Activated naive CD4-positive, alpha-beta T cell treated with anti-CD3 and anti-CD28 coated beads, Interleukin-2, amount 50 U/mL, for 72 hours (primary cell): ENCODE results near the gene RAP2B. TPM values are rescaled to one million over a fixed set of nuclear protein-coding genes. Genes with fewer than 3 reads are reported as not detected.
"Not testable (repeated sequence)": the region's sequence is repeated elsewhere in the genome, so short reads cannot be mapped to it uniquely, and the experiment has no call there.

Experiments used
- ATAC-seq, 2 donors: fragments of 150-1000 bp; cut with Tn5 transposase; 2 replicates each; pipeline ENCODE4 v1.10.0; 2021; ENCODE audit warnings: mild to moderate bottlenecking in 2 of 2, moderate library complexity in 2 of 2
- DNase-seq, 2 donors: peaks; one replicate each; pipeline ENCODE4 v3.0.0; 2021 to 2022; ENCODE audit warnings: low spot score in 2 of 2
- H3K27ac Mint-ChIP-seq, 2 donors: one replicate each; pipeline ENCODE4 v1.8.0; 2022; ENCODE audit warnings: mild to moderate bottlenecking in 2 of 2, mixed read lengths in 2 of 2
- H3K36me3 Mint-ChIP-seq, 2 donors: one replicate each; pipeline ENCODE4 v1.8.0; 2022; ENCODE audit warnings: mixed read lengths in 2 of 2
- H3K9me3 Mint-ChIP-seq, 2 donors: one replicate each; pipeline ENCODE4 v1.8.0; 2022; ENCODE audit warnings: mixed read lengths in 2 of 2
- total RNA-seq, 2 donors: library from RNA; stranded (reverse); gene quantifications; one replicate each; pipeline ENCODE4 v1.2.3, GENCODE V29; 2022

RAP2B gene
- total RNA-seq, 2 donors from 2014 or later, result 12.4 to 12.7 TPM

- ATAC-seq, result no peak
- Mint-ChIP-seq H3K27ac (no peak overlapping the region), H3K9me3 (peaks cover 0 to 5% of the 10 kb centered on the region in 2 donors), H3K36me3 (peaks cover 0 to 12% of the 10 kb centered on the region in 2 donors)
- no peak for DNase-seq
Measured at GRCh38 chr3:153172796-153173757, 11.1 kb downstream of the RAP2B start.

GRCh38 chr3:153173758-153174516 lies 11.9 kb downstream of the RAP2B start:
- Mint-ChIP-seq H3K9me3 (peaks cover 0 to 5% of the 10 kb centered on the region in 2 donors), H3K27ac (no peak overlapping the region), H3K36me3 (peaks cover 0 to 12% of the 10 kb centered on the region in 2 donors)
- ATAC-seq (no peak), DNase-seq (no peak)

- no peak for ATAC-seq
- Mint-ChIP-seq H3K9me3 (peaks cover 0 to 5% of the 10 kb centered on the region in 2 donors), H3K27ac (no peak overlapping the region), H3K36me3 (peaks cover 0 to 12% of the 10 kb centered on the region in 2 donors)
- DNase-seq, result no peak
Measured at GRCh38 chr3:153176197-153176596, 14.2 kb downstream of the RAP2B start.

DNA sequence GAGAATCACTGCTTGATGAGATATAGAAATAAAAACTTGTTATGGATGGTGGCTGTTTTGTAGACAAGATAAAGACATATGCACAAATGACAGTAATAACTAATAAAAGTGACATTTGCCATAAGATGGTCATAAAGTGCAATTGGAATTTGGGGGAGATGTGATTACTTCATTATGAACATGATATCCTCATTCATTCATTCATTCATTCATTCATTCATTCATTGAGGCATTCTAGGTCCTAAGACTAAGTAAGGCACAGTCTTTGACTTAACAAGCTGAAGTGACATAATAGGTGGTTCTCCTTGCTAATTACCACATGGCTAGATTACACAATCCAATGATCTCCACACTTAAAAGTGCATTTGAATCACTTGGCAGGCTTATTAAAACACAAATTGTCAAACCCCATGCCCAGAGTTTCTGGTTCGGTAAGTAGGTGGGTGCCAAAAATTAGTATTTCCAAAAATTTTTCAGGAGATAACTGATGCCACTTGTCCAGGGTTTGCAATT lies 18.9 kb downstream of the RAP2B start:
- no peak for DNase-seq
- no peak overlapping the region for H3K27ac Mint-ChIP-seq
- peaks cover 0 to 6% of the 10 kb centered on the region in 2 donors for H3K36me3 Mint-ChIP-seq
- peaks cover 0 to 5% of the 10 kb centered on the region in 2 donors for H3K9me3 Mint-ChIP-seq
- ATAC-seq, result no peak

DNA sequence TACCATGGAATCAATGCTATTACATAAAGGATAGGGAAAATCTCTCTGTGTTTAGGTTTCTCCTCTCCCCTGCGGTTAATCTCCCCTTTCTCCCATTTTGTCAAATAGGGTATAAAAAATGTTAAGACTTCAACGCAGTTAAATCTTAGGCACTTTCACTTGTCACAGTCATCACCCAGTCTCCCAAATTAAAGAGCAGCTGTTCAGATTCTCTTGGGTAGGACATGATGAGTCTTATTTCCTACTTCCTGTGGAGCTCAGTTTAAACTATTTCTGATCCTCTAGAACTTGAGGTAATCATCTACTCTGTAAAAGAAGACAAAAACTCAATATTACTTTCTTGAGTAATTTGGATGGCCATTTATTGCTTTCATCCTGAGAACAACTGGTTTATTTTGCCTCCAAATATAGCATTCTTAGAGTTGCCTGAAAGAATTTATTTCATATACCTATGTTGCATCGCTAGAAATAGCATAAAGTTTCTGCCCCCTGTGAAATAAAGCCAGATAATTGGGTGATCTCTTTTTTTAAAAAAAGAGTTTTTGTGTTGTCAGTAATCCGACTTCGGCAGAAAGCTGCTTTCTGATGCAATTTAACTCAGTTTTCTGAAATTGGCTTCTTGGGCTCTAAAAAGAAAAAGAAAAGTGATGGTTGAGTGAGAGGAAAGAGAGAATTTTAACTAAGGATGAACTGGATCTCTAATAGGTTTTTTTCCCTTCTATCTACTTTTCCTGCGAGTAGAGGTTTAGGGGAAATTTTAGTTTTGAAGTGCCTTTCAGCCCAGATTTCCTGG lies 20.7 kb downstream of the RAP2B start:
- ATAC-seq, result no peak
- H3K27ac Mint-ChIP-seq, result no peak overlapping the region
- no peaks in the 10 kb centered on the region for H3K36me3 Mint-ChIP-seq
- no peaks in the 10 kb centered on the region for H3K9me3 Mint-ChIP-seq
- DNase-seq, result no peak

GRCh38 chr3:153190923-153191322 lies 28.9 kb downstream of the RAP2B start:
- no peaks in the 10 kb centered on the region for H3K36me3 Mint-ChIP-seq
- DNase-seq, result no peak
- ATAC-seq, result no peak
- no peak overlapping the region for H3K27ac Mint-ChIP-seq
- H3K9me3 Mint-ChIP-seq, result no peaks in the 10 kb centered on the region

DNA sequence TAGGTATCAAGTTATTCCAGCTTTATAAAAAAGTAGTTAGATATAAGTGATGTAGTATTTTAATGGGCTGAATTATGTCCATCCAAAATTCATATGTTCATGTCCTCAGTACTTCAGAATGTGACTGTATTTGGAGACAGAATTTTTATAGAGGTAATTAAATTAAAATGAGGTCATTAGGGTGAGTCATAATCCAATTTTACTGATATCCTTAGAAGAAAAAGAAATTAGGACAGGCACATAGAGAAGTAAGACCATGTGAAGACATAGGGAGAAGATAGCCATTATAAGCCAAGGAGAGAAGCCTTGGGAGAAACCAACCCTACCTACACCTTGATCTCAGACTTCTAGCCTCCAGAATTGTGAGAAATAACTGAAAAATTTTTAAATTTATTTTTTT lies 30.3 kb downstream of the RAP2B start:
- Mint-ChIP-seq H3K36me3 (no peaks in the 10 kb centered on the region), H3K9me3 (no peaks in the 10 kb centered on the region), H3K27ac (no peak overlapping the region)
- DNase-seq, result no peak
- ATAC-seq, result no peak

DNA sequence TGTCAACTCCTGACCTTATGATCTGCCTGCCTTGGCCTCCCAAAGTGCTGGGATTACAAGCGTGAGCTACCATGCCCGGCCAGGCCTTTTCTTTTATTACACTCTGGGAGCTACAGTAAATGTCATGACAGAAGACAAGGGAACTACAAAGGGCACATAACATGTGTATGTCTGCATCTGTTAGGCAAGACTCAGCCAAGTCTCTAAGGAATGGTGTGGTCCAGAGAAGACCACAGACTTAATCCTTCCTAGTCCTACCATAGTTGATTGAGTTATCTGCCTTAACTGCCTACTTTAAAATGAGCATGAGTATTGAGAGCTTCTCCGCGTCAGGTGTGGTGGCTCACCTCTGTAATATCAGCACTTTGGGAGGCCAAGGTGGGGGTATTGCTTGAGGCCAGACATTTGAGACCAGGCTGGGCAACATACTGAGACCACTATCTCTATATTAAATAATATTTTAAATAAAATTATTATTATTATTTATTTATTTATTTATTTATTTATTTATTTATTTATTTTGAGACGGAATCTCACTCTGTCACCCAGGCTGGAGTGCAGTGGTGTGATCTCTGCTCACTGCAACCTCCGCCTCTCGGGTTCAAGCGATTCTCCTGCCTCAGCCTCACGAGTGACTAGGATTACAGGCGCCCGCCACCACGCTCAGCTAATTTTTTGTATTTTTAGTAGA lies 31.9 kb downstream of the RAP2B start:
- not testable (repeated sequence) for DNase-seq, H3K27ac Mint-ChIP-seq, H3K36me3 Mint-ChIP-seq, ATAC-seq, H3K9me3 Mint-ChIP-seq

DNA sequence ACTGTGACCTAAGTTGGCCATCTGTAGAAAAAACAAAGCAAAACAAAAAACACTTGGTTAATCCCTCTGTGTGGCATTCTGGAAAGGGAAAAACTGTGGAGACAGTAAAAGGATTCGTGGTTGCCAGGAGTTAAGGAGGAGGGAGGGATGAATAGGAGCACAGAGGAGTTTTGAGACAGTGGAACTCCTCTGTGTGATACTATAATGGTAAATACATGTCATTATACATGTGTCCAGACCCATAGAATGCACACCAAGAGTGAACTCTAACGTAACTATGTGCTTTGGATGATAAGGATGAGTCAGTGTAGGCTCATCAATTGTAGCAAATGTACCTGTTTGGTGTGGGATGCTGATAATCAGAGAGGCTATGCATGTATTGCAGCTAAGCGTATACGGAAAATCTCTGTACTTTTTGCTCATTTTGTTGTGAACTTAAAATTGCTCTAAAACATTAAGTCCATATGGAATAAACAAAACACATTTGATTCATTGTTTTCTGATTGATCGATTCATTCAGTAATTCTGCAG lies 33.4 kb downstream of the RAP2B start:
- DNase-seq, result no peak
- Mint-ChIP-seq H3K9me3 (no peaks in the 10 kb centered on the region), H3K36me3 (no peaks in the 10 kb centered on the region), H3K27ac (no peak overlapping the region)
- no peak for ATAC-seq

DNA sequence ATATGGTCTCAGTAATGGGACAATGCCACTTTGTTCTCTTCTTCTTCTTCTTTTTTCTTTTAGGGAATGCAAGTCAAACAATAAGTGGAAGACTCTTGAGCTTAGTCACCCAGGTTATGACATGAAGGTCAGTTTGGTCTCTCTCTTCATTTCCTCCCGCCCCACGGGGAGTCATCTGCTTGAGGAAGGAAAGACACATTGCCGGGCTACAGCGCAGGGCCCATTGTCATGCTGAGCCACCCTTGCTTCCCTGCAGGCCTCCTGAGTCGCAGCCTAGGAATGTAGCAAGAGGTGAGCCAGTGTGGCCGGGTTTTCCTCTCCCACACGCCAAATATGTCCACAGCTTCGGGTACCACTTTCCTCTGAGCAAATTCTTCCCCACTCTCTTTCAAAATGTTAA lies 47.6 kb downstream of the RAP2B start:
- DNase-seq (no peak), ATAC-seq (peak in 1 of 2 donors; percentile 36)
- H3K9me3 Mint-ChIP-seq, result no peaks in the 10 kb centered on the region
- no peak overlapping the region for H3K27ac Mint-ChIP-seq
- no peaks in the 10 kb centered on the region for H3K36me3 Mint-ChIP-seq

DNA sequence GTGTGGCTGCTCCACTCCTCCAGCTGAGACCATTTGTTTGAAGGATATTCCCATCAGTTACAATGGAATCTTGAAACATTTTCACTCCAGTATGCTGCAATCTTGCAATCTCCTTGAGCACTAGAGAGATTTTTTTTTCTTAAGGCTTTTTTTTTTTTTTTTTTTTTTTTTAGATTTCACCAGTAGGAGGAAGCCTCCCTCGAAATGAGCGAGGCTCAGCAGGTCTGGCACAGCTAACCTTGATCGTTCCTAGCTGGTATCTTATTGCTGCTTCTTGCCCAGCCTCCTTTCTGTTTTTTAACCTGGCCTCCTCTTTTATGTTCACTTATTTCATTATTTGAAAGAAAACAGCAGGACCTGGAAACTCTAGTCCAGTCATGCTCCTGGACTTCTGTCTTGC lies 48.1 kb downstream of the RAP2B start:
- Mint-ChIP-seq H3K9me3 (no peaks in the 10 kb centered on the region), H3K36me3 (no peaks in the 10 kb centered on the region), H3K27ac (no peak overlapping the region)
- ATAC-seq, result no peak
- DNase-seq, result no peak

GRCh38 chr3:153210660-153211059 lies 48.6 kb downstream of the RAP2B start:
- Mint-ChIP-seq H3K27ac (no peak overlapping the region), H3K9me3 (no peaks in the 10 kb centered on the region), H3K36me3 (no peaks in the 10 kb centered on the region)
- DNase-seq, result no peak
- no peak for ATAC-seq

- ATAC-seq (no peak), DNase-seq (no peak)
- H3K36me3 Mint-ChIP-seq, result peaks cover 0 to 21% of the 10 kb centered on the region in 2 donors
- no peak overlapping the region for H3K27ac Mint-ChIP-seq
- peaks cover 3 to 12% of the 10 kb centered on the region in 2 donors for H3K9me3 Mint-ChIP-seq
Measured at GRCh38 chr3:153215497-153215896, 53.5 kb downstream of the RAP2B start.

DNA sequence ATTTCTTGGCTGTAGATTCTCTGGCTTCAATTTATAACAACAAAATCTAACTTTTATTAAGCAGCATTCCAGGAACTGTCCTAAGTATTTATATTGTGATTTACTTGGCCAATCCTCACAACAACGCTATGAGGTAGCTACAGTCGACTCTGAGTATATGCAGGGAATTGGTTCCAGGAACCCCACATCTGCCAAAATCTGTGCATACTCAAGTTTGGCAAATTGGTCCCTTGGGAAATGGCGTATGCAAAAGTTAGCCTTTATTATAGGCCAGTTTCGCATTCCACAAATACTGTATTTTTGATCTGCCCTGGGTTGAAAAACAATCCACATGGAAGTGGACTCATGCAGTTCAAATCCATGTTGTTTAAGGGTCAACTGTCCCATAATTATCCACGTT lies 53.9 kb downstream of the RAP2B start:
- no peak for DNase-seq
- H3K36me3 Mint-ChIP-seq, result peaks cover 0 to 23% of the 10 kb centered on the region in 2 donors
- no peak overlapping the region for H3K27ac Mint-ChIP-seq
- peaks cover 4 to 16% of the 10 kb centered on the region in 2 donors for H3K9me3 Mint-ChIP-seq
- no peak for ATAC-seq

DNA sequence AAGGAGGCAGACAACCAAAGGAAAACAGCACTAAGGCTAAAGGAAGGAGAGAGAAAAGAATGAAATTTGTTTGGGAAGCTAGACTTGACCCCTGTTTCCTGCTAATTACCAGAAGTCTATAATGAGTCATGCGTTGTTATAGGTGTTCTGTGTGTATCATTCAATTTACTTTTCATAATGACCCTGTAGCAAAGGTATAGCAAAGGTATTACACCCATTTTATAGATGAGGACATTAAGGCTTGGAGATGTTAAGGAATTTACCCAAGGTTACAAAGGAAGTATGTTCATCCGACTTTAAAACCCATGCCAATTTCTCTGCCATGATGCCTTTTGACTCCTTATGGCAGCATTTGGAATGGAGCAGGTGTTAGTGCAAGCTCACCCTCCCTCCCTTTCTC lies 54.9 kb downstream of the RAP2B start:
- peaks cover 0 to 23% of the 10 kb centered on the region in 2 donors for H3K36me3 Mint-ChIP-seq
- DNase-seq, result no peak
- no peak for ATAC-seq
- H3K9me3 Mint-ChIP-seq, result peaks cover 4 to 16% of the 10 kb centered on the region in 2 donors
- no peak overlapping the region for H3K27ac Mint-ChIP-seq

- ATAC-seq (no peak), DNase-seq (no peak)
- H3K9me3 Mint-ChIP-seq, result peaks cover 4 to 16% of the 10 kb centered on the region in 2 donors
- no peak overlapping the region for H3K27ac Mint-ChIP-seq
- peaks cover 0 to 23% of the 10 kb centered on the region in 2 donors for H3K36me3 Mint-ChIP-seq
Measured at GRCh38 chr3:153219146-153219545, 57.1 kb downstream of the RAP2B start.
